HL-60 (cell line): Measurements from ENCODE around the gene CYB561.
"Not testable (repeated sequence)": the region's sequence is repeated elsewhere in the genome, so short reads cannot be mapped to it uniquely, and the experiment has no call there.

Source experiments
- DNase-seq, 2 experiments: peaks; one replicate each; pipeline ENCODE4 v3.0.0-alpha.2; 2010 to 2020; ENCODE audit warnings: low read depth in 1 of 2, low spot score in 1 of 2
- H3K27ac ChIP-seq: fragments of 250-450 bp; sonication (Bioruptor Pico); replicated peaks from 2 replicates; pipeline ENCODE4 v1.5.1; 2020; ENCODE audit warnings: mild to moderate bottlenecking, moderate library complexity
- H3K27me3 ChIP-seq: fragments of 250-450 bp; sonication (Bioruptor Pico); 2 replicates; pipeline ENCODE4 v1.5.1; 2021; ENCODE audit warnings: mild to moderate bottlenecking, moderate library complexity; ENCODE audit not compliant: insufficient read depth, poor library complexity, severe bottlenecking
- H3K4me3 ChIP-seq: replicated peaks from 2 replicates; pipeline ENCODE4 v1.5.1; 2011; ENCODE audit warnings: mild to moderate bottlenecking, control low read depth, low read length; ENCODE audit not compliant: insufficient read depth
- CTCF ChIP-seq: IDR thresholded peaks from one replicate; pipeline ENCODE4 v1.5.1; 2011; ENCODE audit warnings: low read length, control low read depth, inconsistent platforms; ENCODE audit not compliant: insufficient read depth
- GABPA ChIP-seq: IDR thresholded peaks from 2 replicates; pipeline ENCODE4 v1.6.1; 2012; ENCODE audit warnings: low read depth
- POLR2AphosphoS5 ChIP-seq: IDR thresholded peaks from 2 replicates; pipeline ENCODE4 v1.6.1; 2012; ENCODE audit warnings: low read depth
- SPI1 ChIP-seq: IDR thresholded peaks from 2 replicates; pipeline ENCODE4 v1.6.1; 2012; ENCODE audit warnings: low read depth, mild to moderate bottlenecking, borderline replicate concordance
- TF ChIP-seq, protein P1 (sequence below): IDR thresholded peaks from 2 replicates; pipeline ENCODE4 v1.6.1; 2012; ENCODE audit warnings: low read depth; ENCODE audit not compliant: insufficient replicate concordance

CYB561 gene

DNA sequence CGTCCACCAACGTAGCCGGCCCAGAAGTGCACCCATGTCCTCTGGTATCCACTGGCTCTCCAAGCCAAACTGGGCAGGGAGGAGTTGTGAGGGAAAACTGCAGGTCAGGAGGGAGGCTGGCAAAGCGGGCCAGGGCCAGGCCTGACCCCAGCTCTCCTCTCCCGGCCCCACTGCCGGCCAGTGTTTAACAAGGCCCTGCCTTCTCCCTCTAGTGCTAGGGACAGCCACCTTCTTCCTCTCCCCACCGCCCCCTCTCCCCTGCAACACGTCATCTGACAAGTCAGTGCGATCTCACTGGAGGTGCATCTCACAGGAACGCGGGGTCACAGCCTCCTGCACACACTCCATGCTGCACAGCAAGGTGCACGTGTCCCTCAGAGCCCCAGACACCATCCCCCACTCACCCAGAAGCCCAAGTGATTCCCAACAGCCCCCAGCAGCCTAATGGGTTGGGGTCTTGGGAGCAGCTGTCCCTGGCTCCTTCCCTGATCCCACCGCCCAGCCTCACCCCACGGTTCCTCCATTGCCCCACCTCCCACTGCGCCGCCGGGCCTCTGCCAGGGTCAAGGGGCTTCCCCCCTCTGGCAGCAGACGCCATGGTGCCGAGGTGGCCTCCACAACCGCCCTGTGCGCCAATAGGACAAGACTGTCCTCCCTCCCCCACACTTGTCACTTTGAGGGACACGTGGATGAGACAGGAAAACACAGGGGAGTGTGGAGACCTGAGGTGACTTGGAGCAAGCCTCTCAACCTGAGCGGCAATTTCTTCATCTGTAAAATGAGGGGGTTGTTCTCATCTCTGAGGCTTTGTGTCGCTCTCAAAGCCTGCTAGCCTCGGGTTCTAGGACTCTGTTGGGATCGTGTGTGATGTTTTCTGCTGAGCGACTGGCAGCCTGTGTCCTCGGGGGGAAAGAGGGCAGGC is 29.6 kb upstream of the CYB561 start:
- DNase-seq: no peak
- H3K4me3 ChIP-seq: no peak overlapping the region
- peaks cover 41% of the 10 kb centered on the region for H3K27me3 ChIP-seq
- TF ChIP-seq CTCF (no peak), SPI1 (no peak), GABPA (no peak), POLR2AphosphoS5 (no peak)
- TF ChIP-seq, protein P1, sequence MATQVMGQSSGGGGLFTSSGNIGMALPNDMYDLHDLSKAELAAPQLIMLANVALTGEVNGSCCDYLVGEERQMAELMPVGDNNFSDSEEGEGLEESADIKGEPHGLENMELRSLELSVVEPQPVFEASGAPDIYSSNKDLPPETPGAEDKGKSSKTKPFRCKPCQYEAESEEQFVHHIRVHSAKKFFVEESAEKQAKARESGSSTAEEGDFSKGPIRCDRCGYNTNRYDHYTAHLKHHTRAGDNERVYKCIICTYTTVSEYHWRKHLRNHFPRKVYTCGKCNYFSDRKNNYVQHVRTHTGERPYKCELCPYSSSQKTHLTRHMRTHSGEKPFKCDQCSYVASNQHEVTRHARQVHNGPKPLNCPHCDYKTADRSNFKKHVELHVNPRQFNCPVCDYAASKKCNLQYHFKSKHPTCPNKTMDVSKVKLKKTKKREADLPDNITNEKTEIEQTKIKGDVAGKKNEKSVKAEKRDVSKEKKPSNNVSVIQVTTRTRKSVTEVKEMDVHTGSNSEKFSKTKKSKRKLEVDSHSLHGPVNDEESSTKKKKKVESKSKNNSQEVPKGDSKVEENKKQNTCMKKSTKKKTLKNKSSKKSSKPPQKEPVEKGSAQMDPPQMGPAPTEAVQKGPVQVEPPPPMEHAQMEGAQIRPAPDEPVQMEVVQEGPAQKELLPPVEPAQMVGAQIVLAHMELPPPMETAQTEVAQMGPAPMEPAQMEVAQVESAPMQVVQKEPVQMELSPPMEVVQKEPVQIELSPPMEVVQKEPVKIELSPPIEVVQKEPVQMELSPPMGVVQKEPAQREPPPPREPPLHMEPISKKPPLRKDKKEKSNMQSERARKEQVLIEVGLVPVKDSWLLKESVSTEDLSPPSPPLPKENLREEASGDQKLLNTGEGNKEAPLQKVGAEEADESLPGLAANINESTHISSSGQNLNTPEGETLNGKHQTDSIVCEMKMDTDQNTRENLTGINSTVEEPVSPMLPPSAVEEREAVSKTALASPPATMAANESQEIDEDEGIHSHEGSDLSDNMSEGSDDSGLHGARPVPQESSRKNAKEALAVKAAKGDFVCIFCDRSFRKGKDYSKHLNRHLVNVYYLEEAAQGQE: no peak
- H3K27ac ChIP-seq: no peak overlapping the region

DNA sequence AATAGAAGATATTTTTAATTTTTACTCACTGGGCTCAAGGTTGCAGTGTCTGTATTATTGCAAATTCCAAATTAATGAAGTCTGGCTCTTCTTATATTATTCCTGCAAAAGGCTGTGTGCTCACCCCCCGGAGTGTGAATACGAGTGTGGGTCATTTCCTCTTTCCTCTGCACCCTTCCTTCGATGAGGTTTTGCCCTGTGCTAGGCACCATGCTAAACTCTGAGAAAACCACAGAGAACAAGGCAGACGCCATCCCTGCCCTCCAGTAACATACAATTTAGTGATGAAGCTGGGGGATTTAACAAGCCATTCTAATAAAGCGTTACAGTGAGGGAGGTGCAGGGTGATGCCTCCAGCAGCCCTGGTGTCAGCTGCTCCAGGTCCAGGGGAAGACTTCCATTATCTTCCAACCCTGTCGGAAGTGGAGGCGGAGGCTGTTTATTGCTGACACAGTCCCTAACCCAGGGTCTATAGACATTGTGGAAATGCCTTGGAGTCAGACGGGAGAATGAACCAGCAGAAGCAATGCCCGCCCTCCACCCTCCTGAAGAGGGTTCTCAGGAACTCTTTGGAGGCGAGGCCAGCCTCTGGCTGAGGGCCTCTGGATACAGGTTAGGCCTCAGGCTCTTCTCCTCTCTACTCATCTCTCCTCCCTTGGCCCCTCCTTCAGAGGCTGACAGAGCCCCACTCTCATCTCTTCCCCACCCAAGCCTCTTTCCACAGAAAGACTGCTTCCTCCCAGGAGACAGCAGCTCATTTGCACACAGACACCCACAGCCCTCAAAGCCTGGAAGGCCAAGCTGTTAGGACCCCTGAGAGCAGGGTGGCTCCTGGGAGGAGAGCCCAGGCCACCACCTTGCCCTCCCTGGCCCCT is 28.7 kb upstream of the CYB561 start:
- DNase-seq: no peak
- Histone ChIP-seq H3K4me3 (no peak overlapping the region), H3K27ac (no peak overlapping the region), H3K27me3 (peaks cover 41% of the 10 kb centered on the region)
- TF ChIP-seq SPI1: no peak
- TF ChIP-seq, protein P1: no peak
- no peak for TF ChIP-seq CTCF
- no peak for TF ChIP-seq GABPA
- TF ChIP-seq POLR2AphosphoS5: no peak

- Histone ChIP-seq H3K4me3 (no peak overlapping the region), H3K27me3 (peaks cover 41% of the 10 kb centered on the region), H3K27ac (no peak overlapping the region)
- DNase-seq: no peak
- TF ChIP-seq SPI1: no peak
- TF ChIP-seq, protein P1: no peak
- no peak for TF ChIP-seq POLR2AphosphoS5
- no peak for TF ChIP-seq CTCF
- no peak for TF ChIP-seq GABPA
Measured at GRCh38 chr17:63474174-63474573, 28.1 kb upstream of the CYB561 start.

GRCh38 chr17:63468099-63468498 is 22.0 kb upstream of the CYB561 start:
- H3K27me3 ChIP-seq, H3K27ac ChIP-seq, H3K4me3 ChIP-seq, DNase-seq: not testable (repeated sequence)
